Measurements from ENCODE around the gene YKT6.

YKT6 gene

DNA sequence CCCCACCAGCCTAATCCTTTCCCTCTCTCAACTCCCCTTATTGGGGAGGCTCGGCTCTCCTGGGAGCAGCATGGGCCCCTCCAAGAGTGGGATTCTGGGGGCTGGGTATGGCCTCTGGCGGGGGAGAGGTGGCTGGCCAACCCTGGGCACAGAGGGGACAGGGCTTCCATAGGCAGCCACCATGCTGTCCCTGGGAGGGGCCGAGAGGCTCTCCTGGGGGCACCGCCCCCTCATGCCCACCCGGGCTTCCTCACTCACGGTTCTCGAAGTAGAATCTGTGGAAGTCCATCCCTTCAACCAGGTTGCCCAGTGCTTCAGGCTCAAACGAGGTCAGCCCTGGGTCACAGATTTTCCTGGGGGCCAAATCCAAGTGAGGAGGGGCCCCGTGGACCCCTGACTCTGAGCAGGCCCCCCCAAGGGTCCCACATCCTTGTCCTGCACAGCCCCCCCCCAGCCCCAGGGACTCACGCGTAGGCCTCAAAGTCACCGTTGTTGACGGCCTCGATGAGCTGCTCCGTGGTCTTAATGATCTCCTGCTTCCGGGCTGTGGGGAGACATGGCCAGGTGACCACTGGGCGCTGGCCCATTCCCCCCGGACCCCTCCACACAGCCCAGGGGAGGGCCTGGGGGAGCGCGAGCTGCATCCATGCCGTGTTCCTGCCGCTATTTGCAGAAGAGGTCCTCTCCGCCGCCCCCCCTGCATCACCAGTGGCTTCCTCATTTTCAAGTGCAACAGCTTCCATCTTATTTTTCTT, 19.8 kb downstream of the YKT6 start:
- no peak for DNase-seq

DNA sequence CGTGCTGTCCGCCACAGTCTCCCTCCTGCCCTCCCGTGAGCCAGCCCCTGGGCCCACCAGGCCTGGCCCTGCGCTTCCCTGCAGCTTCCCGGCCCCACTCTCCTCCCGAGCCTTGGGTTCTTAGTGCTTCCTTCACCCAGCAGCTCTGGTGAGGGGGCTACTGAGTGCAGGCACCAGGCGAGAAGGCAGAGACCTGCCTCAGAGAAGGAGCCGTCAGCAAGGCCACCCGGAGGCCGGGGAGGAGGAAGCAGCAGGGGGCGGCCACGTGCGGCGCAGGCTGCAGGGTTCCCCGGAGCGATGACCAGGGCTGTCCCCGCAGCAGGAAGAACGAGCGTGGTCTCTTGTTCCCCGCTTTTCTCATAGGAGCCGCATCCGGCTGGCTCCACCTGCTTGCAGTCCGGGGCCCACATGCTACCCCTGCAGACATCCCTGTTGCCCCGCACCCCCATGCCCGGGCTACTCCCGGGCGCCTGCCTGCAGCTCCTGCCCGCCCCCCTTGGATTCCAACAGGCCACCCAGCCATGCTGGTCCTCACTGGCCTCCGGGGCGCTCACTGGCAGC, 20.5 kb downstream of the YKT6 start:
- DNase-seq = no peak

DNA sequence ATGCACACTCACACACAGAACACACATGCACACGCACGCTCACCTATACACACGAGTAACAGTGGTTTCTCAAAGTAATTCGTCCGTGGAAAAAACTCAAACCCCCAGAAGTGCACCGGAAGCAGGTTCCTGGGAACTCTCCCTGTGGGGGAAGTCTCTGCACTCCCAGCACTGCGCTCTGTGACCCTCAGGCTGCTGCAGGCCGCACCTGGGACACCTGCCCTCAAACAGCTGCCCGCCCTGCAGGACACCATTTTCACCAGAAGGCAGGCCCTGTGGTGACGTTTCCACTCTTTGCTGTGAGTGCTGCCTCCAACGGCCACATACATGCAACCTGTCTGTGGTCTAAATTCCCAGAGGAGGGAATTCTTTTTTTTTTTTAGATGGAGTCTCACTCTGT, 21.3 kb downstream of the YKT6 start:
- DNase-seq = no peak

DNA sequence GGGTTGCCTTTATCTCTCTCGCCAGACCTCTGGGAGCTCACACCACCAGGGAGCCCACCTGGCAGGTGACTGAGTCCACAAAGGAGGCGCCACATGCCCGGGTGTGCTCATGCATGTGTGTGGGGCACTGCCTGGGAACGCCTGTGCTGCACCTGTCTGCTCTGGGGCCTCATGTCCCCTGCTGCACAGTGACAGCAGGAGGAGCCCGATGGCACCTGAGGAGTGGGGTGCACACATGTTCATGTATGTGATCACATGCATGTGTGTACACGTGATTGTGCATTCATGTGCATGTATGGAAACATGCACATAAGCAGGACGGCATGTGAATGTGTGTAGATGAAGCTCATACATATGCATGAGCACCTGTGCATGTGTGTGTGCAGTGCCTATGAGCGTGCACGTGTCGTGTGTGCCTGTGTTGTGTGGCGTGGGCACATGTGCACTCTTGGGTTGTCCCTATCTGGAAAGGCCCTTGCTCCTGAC, 22.0 kb downstream of the YKT6 start:
- no peak for DNase-seq

DNA sequence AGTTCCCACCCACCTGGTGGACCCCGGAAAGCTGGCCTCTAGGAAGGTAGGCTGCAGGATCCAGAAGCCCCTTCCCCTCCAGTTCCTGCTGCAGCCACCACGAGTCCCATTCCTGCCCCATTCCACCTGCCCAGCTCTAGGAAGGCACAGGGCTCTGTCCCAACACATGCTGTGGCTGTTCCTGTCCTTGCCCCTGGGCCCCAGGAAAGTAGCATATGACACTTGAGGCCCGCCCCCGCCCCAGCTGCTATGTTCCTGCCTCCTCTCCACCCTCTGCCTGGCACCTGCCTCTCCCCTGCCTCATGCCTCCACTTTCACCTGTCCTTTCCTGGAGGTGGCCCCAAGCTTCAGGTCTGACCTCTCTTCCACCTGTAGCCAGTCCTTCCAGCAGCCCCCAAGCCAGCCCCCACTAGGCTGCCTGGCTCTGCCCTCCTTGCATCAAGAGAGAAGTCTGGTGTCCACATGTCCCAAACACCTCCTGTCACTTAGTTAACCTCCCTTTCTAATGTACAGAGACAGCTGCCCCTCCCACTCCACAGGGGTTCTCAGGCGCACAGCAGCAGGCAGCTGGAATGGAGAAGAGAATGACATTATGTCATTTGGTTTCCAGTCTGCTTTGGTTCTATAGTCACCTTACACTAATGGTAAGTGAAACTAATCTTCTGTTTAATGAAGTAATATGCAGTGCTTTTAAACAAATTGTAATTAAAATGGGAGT, 22.7 kb downstream of the YKT6 start:
- no peak for DNase-seq

DNA sequence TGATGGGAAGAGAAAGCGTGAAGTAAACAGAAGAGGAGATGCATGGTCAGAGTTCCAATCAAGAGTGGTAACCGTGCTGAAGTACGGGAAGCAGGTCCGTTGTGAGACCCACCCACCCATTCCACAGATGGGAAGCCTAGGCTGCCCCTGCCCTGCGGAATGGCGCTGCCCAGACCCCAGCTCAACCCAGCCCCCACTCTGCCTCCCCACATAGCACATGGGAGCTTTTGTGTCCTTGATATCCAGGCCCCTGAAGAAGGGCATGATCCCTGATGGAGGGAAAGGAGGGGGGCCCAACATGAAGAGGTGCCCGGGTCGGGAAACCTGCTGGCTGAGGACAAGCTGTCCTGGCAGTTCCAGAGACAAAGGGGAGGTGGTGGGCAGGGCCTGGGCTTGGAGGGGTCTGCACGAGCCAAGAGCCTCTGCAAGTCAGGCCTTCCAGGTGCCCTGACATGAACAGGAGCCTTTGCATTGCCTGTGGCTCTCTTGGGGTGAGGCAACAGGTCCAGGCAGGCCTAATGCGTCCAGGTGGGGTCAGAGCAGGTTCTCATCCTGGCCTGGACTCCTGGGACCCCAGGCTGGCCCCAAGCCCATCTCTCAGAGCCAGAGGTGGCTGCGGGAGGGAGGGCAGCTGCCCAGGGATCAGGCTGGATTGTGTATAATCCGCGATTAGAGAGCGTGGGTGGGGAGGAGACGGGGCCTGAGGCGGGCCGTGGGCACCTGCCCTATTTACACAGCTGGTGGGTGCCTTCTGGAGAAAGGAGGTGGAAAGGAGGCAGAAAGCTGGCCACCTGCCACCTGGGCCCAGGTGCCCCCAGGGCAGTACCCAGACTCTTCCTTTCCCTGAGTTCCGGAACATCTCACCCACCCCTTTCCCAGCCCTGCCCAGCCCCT, 23.5 kb downstream of the YKT6 start:
- no peak for DNase-seq

DNA sequence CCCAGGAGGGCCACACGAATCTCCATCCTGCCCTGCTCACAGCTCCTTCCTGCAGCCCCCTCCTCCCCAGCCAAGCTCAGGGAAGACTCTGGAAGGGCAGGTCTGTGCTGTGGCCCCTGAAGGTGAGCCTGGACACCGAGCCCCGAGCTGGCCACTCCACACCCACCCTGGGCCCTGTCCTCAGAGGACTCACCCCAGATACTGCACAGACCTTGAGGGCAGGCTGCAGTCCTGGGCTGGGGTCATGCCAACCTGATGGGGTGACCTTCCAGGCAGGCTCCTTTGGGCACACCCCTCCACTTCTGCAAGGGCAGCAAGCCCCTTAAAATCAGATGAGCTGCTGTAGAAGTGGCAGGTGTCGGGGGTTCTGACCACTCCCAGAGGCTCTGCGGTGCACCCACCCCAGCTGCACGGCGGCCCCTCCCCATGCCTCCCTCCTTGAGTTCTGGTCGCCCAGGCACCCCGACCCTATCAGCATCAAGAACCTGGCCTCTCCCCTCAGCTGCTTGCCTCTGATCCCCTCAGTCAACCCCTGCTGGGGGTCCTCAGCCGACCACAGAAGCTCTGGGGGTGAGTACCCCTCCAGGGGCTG, 24.3 kb downstream of the YKT6 start:
- DNase-seq = no peak

DNA sequence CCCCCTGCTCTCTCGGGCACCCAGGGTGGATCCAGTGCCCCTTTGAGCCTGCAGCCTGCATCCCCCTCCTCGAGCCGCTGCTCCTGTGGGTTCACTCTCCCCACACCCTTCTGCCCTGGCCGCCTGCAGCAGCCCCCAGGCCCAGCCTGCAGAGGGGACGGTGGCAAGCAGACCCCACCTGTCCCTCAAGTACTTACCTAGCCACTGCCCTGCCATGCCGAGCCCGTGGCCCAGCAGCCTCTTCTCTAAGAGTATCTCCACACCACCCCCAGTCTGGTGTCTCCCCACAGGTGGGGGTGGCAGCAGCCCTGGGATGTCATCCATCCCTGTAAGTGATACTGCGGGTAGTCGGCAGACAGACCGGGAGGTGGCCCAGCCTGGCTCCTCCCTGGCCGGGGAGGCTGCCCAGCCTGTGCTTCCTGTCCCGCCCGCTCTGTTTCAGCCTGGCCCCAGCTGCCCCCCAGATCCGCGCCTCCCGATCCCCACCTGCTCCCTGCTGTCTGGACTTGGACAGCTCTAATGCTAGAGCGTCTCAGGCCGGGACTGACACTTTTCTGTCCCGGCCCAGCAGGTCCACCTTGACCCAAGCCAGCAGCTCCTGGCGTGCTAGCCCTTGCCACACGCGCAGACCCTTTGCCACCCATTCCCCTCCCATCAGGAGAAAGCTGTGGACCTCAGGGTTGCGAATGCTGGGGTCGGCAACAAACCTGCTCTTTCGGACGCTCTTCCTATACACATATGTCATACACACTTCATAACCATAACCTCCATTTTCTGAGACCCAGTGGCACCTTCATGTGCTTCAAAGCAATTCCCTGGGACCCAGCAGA, 25.0 kb downstream of the YKT6 start:
- no peak for DNase-seq

DNA sequence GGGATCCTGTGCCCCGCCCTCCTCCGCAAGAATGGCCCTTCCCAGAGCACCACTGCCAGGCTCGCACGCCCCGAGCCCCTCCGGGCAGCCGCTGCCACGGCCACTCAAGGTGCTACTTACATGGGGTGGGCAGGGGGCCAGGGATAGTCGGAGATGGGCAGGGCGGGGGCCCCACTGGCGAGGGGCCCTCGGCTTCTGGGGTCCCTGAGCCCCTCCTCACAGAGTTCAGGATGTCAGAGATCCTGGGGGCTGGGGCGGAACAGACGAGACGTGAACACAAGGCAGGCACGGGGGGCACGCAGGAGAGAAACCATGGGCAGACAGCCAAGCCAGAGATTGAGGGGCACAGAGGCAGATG, 25.6 kb downstream of the YKT6 start:
- no peak for DNase-seq

DNA sequence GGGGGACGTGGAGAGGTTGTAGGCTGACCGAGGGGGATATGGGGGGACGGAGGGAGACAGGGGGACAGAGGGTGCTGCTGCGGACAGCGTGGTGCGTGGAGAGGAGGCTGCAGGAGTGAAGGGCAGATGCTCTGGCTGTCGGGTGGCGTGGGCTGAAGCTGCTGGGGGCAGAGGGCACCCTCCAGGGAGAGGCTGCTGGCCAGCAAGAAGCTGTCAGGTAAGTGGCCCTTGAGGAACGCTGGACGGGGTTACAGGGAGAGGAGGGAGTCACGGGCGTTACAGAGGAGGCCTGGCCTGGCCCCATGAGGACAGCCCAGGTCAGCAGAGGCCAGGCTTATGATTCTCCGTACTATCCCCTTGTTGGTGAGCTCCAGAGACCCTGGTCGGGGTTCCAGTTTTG, 27.1 kb downstream of the YKT6 start:
- DNase-seq = no peak

DNA sequence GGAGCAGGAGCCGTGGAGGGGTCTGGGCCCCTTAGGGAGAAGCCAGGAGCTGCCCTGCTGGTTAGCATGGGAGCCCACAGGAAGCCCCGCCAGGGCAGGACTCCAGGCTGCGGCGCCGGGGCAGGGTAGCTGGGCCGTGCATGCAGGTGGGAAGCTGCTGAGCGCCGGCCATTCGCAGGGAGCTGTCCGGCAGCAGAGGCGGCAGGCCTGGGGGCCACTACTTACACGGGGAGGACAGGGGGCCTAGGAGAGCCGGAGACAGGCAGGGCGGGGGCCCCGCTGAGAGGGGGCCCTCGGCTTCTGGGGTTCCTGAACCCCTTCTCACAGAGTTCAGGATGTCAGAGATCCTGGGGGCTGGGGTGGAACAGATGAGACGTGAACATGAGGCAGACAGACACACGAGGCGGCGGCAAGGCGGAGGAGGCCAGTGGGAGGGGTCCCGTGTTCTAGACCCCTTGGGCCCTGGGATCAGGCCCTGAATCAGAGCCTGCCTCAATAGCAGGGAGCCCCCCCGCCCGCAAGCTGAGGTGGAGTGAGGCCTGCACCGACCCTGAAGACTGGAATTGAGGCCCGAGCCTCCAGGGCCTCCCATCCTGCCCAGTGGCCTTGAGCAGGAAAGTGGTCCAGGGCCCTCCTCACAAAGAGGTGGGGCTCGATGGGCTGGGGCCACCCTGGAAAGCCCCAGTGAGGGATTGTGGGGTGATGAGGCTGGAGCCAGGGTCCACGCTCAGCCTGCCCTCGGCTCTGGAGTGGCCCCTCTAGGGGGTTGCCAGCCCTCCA, 28.0 kb downstream of the YKT6 start:
- DNase-seq = no peak

DNA sequence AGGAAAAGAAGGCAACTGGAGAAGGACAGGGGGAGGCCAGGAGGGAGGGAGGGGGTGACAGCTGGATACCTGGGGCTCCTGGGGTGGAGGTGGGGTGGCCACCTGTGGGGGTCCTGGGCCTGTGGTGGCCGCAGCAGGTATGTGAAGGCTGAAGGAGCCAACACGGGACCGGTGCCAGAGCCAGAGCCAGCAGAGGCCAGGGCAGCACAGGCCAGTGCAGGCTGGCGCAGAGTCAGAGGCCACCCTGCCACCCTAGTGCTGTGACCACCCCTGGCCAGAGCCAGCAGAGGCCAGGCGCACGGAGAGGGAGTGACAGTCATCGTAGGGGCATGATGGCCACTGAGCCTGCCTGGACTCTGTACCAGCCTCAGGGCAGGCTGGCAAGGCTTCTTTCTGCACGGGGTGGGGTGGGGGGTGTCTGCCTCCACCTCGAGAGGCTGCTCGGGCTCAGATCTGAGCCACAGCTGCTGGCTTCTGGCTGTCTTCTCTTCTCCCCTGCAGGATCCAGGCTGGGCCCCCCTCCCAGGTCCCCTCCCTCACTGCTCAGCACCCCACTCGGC, 28.8 kb downstream of the YKT6 start:
- DNase-seq = no peak

DNA sequence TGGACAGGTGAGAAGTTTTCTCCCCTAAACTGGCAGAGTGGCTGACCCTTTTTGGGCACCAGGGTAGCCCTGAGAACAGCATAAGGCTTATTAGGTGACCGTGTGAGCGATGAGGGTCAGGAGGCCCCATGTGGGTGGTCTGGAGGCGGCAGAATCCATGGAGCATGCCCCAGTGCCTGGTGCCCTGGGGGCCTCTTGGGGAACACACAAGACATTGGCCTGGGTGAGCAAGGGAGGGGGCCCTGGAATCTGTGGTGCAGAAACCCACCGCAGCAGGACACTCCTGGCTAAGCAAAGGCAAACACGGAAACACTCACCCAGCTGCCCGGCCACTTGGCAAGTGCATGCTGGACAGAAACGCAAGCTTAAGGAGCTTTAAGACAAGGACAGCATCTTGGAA, 29.5 kb downstream of the YKT6 start:
- no peak for DNase-seq

DNA sequence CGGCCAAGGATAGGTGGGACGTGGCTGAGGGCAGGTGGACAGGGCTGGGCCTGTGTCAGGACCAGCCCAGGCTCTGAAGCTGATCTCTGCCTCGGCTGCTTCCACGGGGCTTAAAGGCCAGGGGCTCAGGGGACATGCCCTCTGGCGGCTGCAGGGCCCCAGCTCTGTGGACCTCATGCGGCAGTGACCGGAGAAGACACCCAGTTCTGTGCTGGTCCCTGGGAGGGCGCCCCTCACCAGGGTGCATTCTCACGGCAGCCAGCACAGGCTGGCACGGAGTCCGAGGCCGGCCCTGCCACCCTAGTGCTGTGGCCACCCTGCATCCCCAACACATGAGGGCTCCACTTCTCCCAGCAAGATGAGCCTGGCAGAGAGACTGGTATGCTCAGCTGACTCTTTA, 30.3 kb downstream of the YKT6 start:
- DNase-seq = no peak

DNA sequence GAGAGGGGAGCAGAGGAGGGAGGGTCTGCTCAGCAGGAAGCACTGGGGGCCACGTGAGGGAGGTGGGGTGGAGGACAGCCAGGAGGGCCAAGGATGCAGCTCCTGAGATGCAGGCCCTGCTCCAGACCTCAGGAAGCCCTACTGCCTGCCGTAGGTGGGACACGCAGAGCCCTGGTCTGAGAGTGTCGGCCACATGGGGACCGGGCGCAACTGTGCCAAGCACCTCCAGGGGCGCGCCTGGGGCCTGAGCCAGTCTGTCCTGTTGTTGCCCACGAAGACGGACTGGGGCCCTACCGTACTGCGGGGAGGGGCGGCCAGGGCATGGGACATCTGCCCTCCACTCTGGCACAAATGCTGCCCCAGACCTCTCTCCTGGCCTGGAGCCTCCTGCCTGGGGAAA, 31.6 kb downstream of the YKT6 start:
- DNase-seq = no peak

DNA sequence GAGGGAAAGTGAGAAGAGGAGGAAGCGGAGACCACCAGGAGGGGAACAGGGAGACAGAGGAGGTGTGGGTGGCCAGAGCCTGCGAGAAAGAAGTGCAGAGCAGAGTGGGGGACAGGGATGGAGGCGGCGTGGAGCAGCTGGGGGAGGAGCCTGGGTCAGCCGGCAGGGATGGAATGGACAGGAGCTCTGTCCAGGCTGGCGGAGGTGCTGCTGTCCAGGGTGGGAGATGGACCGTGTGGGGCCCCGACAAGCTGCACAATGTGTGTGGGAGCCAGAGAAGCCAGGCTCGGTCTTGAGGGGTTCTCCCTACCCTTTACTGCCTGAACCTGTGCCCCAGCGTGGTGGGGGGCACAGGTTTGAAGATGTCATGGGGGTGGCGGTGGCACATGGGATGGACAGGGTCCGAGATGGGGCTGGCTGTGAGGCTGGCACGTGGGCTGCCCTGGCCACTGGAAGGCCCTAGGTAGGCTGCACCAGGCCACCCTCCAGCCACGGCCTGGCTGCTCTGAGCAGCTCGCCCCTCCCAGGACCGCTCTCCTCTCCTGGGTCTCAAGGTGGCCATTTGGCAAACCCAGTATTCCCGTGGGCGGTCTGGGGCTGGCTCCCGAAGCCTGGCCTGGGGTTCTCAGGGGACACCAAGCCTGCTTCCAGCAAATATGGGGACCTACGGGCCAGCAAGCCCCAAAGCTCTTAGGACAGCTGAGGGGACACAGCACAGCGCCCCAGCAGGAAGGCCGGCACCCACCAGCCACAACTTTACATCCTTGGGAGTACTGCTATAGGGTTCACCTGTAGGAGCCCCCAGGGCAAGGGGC, 32.3 kb downstream of the YKT6 start:
- DNase-seq = no peak

DNA sequence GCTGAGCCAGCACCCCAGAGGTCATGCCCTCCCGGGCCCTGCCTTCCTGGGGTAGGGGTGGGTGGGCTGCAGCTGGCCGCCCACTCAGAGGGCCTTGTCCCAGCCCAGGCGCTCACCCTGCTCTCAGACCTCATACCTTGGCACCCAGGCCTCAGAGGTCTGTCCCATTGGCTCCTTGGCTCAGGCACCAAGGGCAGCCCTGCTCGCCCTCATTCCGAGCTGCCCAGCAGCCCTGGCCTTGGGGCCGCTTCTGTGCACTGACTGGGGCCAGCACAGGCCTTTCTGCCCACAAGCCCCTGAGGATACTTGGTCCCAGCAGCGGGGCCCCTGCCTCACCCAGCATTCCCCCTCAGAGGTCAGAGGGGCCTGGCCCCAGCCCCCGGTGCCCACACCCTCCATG, 34.3 kb downstream of the YKT6 start:
- no peak for DNase-seq

DNA sequence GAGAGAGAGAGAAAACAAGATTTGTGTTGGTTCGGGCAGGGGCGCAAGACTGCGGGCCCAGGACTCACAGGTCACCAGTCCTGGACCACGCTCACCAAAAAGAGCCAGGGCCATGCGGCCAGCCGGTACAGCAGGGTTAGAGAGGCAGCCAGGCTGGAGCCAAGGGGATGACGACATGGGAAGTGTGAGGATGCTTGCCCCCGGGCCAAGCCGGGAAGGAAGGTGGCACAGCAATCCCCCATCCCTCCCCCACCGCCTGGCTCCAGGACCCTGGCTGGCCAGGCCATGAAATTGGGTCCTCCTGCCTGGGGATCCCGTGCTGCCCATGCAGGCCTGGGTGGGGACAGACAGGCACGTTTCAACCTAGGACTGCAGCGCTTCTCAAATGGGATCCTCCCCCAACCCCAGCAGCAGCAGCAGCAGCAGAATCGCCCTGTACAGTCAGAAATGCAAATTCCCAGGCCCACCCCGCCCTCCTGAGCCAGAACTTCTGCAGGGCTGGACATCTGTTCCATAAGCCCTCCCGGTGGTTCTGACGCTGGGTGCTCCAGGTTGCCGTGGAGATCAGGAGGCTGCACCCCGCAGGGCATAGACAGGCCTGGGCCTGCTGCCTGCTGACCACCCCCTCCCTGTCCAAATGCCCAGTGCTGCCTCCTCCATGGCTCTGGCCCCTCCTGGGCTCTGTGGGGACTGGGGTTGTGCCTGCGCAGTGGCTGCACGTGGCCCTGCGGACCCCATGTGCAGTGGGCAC, 35.0 kb downstream of the YKT6 start:
- no peak for DNase-seq

DNA sequence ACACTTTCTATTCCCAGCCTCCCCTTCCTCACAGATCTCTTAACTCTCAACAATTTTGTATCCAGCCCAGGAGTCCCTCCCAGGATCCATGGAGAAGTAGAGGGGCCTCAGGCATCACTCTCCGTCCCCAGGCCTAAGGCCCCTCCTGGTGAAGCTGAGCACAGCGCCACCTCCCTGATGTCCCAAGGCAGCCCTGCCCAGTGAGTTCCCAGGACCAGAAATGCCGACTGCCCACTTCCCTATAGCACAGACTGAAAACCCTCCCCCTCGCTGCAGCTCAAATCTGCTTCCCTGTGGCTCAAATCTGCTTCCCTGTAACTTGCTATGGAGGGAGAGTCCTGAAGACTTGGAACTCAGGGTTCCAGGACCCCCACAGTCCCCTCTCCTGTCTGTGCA, 35.6 kb downstream of the YKT6 start:
- DNase-seq = peak; percentile 44 to 63 (median 50)

Measured in suppressor macrophage treated with lipopolysaccharide for 1 hour (primary cell).